Embryonic facial prominence (tissue), 1 donor: ENCODE results near the gene GARNL3.
A peak's percentile ranks its signal among the peaks of the same experiment; 100 is the strongest.

ENCODE experiments used
- DNase-seq: peaks from one replicate; pipeline ENCODE4 v3.0.0-alpha.2; 2016; ENCODE audit errors: extremely low spot score

The GARNL3 gene

GRCh38 chr9:127311239-127311741, 46.7 kb downstream of the GARNL3 start:
- DNase-seq: no peak

- DNase-seq: no peak
Measured at GRCh38 chr9:127313042-127313560, 48.5 kb downstream of the GARNL3 start.

- DNase-seq: no peak
Measured at GRCh38 chr9:127314911-127315310, 50.3 kb downstream of the GARNL3 start.

- no peak for DNase-seq
Measured at GRCh38 chr9:127316586-127317323, 52.2 kb downstream of the GARNL3 start.

GRCh38 chr9:127318651-127319167, 54.1 kb downstream of the GARNL3 start:
- no peak for DNase-seq

- DNase-seq: peak; percentile 9
Measured at GRCh38 chr9:127319366-127320114, 55.0 kb downstream of the GARNL3 start.

- DNase-seq: no peak
Measured at GRCh38 chr9:127320115-127320378, 55.5 kb downstream of the GARNL3 start.

- no peak for DNase-seq
Measured at GRCh38 chr9:127323393-127323792, 58.8 kb downstream of the GARNL3 start.

- no peak for DNase-seq
Measured at GRCh38 chr9:127330501-127330900, 65.9 kb downstream of the GARNL3 start.

GRCh38 chr9:127333221-127334064, 68.9 kb downstream of the GARNL3 start:
- DNase-seq: no peak

GRCh38 chr9:127334725-127335124, 70.2 kb downstream of the GARNL3 start:
- no peak for DNase-seq

- DNase-seq: no peak
Measured at GRCh38 chr9:127336086-127336485, 71.5 kb downstream of the GARNL3 start.

GRCh38 chr9:127336506-127337352, 72.2 kb downstream of the GARNL3 start:
- no peak for DNase-seq

- DNase-seq: no peak
Measured at GRCh38 chr9:127340721-127341120, 76.1 kb downstream of the GARNL3 start.

GRCh38 chr9:127341152-127341551, 76.6 kb downstream of the GARNL3 start:
- no peak for DNase-seq

- no peak for DNase-seq
Measured at GRCh38 chr9:127344368-127345000, 79.9 kb downstream of the GARNL3 start.

GRCh38 chr9:127345566-127345965, 81.0 kb downstream of the GARNL3 start:
- DNase-seq: no peak

- no peak for DNase-seq
Measured at GRCh38 chr9:127346584-127346983, 82.0 kb downstream of the GARNL3 start.

- DNase-seq: no peak
Measured at GRCh38 chr9:127347831-127348776, 83.5 kb downstream of the GARNL3 start.
